CD4-positive, alpha-beta T cell treated with Interleukin-15 for 1 hour (primary cell): ENCODE results near the gene C20orf204.

Experiments
- DNase-seq: peaks from one replicate; pipeline ENCODE4 v3.0.0-alpha.2; 2020

The C20orf204 gene

GRCh38 chr20:64056889-64057627 is 21.1 kb downstream of the C20orf204 start:
- DNase-seq: no peak

- DNase-seq: peak; percentile 72
Observed at GRCh38 chr20:64057628-64058498, 21.9 kb downstream of the C20orf204 start.

GRCh38 chr20:64058536-64058935 is 22.6 kb downstream of the C20orf204 start:
- no peak for DNase-seq

- DNase-seq: no peak
Observed at GRCh38 chr20:64062276-64062595, 26.3 kb downstream of the C20orf204 start.

GRCh38 chr20:64062596-64063388 is 26.8 kb downstream of the C20orf204 start, which contains the start of gene TCEA2:
Gene TCEA2 (plus strand): TSS chr20:64063198. CDS start chr20:64063313, 115 bp downstream.
- DNase-seq: peak; percentile 92

GRCh38 chr20:64063389-64064144 is 27.6 kb downstream of the C20orf204 start:
- DNase-seq: no peak

- no peak for DNase-seq
Observed at GRCh38 chr20:64064145-64064698, 28.2 kb downstream of the C20orf204 start.

GRCh38 chr20:64065062-64065973 is 29.3 kb downstream of the C20orf204 start:
- no peak for DNase-seq

GRCh38 chr20:64065974-64066343 is 30.0 kb downstream of the C20orf204 start:
- DNase-seq: peak; percentile 77

GRCh38 chr20:64067005-64067632 is 31.1 kb downstream of the C20orf204 start:
- no peak for DNase-seq

GRCh38 chr20:64067733-64068307 is 31.8 kb downstream of the C20orf204 start:
- no peak for DNase-seq

- no peak for DNase-seq
Observed at GRCh38 chr20:64068386-64069208, 32.6 kb downstream of the C20orf204 start.

- no peak for DNase-seq
Observed at GRCh38 chr20:64069209-64069613, 33.2 kb downstream of the C20orf204 start.

GRCh38 chr20:64069614-64070243 is 33.7 kb downstream of the C20orf204 start:
- no peak for DNase-seq

- no peak for DNase-seq
Observed at GRCh38 chr20:64070244-64070993, 34.4 kb downstream of the C20orf204 start.

- DNase-seq: no peak
Observed at GRCh38 chr20:64071341-64072332, 35.7 kb downstream of the C20orf204 start.
